HTR-8/SVneo (cell line): ENCODE data around the gene COL6A3.

Source experiments
- DNase-seq: peaks from one replicate; pipeline ENCODE4 v3.0.0; 2011; ENCODE audit warnings: low spot score, mixed read lengths; ENCODE audit not compliant: insufficient read length
- FAIRE-seq: peaks from 2 replicates; lab custom pipeline; 2011; peaks lifted over from hg19 to GRCh38; lab: Jason Lieb, UNC

COL6A3 gene

DNA sequence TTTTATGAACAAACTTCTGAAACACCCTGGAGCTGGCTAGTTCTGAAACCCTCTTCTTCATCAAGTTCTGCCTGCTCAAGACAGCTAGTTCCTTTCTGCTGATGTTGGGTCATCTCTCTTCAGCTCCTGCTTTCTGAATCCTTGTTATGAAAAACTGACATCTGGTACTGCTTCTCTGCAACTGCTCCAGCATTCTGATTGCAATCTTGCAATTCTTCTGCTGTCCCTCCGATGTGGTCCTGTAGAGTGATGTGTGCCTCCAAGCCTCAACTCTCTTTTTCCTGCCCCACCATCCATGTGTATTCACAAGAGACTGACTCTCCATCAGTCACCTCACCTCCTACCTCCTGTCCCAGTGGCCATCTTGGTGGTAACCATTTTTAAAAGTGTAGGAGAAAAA is 21.8 kb downstream of the COL6A3 start:
- no peak for DNase-seq
- FAIRE-seq, result no peak

DNA sequence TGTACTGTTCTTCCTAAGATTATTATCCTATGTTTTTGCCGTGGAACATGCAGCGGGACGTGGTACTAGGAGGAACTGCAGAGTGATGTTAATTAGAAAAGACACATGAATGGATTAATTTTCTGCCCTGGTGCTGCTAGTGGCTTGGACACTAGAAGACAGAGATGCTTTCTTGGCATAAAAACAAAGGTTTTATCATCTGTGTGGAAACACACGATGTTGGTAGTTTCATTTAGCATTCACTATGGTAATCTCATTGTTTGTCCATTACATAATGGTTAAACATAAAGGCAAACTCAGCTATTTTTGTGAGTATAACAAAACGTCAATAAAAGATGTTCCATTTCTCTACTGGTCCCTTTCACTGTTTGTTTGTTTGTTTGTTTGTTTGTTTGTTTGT is 22.8 kb downstream of the COL6A3 start:
- no peak for DNase-seq
- FAIRE-seq, result no peak

DNA sequence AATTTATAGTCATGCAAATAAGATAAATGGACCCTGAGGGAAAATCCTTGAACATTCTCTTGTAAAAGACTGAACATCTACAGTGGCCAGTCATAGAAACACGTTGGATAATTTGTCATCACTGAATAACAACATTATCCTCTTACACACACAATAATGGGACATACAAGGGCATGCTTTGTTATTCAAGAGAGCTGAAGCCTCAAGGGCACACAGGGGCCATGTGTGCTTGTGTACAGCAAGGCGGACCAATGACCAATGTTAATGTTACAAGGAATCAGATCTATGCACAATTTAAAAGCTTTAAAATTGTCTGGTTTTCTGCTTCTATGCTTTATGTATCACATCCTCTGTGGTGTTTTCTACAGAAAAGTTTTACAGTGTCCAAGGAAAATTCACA is 23.7 kb downstream of the COL6A3 start:
- no peak for FAIRE-seq
- DNase-seq, result no peak

DNA sequence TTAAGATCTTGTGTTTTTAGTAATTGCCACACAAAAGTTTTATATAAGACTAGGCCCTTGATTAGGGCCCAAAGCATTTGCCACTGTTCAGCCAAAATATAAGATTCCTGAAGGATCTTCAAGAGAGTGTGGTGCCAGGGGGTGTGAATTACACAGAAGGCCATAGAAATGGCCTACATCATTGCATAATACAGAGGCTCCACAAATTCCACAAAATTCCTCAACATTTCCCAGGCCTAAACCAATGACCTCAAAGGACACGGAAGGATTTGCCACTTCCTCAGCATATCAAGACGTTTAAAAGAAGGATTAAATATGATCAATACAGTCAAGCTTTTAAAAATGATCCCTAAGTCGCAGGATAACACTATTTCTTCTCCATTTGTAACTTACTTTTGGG is 24.1 kb downstream of the COL6A3 start:
- FAIRE-seq (no peak), DNase-seq (no peak)

DNA sequence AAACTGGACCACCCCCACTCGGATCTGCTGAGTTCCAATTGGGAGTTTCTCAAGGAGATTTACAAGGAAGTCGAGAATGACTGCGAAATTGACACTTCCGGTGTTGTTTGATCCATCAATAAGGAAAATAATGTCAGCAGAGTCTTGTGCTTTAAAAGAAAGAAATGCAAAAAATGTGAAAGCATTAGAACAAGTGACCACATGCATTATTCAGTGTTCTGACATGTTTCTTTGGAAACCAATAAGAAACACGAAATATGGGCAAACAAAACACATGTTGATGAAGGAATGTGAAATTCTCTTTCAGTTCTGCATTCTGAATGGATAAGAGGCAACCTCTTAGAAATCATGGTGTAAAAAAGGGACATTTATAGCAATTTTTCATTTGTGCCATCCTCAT is 25.9 kb downstream of the COL6A3 start:
- FAIRE-seq, result no peak

DNA sequence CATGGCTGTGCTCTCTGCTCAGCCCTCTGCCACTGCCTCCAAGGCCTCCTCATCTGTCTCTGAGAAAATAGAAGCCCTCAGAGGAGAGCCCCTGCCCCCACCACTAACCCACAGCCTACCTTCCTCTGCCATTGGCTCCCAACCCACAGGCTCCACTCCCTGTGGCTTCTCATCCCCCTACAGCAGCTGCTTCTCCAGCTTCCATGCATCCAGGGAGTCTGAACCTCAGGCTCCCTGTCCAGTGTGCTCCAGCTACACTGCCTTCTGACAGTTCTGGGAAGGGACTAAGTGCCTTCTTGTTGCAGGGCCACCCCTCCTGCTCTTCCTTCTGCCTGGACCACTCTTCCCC is 29.3 kb downstream of the COL6A3 start:
- DNase-seq (no peak), FAIRE-seq (no peak)

More for the DNA sequence above, 25.9 kb downstream of the COL6A3 start:
- no peak for DNase-seq

DNA sequence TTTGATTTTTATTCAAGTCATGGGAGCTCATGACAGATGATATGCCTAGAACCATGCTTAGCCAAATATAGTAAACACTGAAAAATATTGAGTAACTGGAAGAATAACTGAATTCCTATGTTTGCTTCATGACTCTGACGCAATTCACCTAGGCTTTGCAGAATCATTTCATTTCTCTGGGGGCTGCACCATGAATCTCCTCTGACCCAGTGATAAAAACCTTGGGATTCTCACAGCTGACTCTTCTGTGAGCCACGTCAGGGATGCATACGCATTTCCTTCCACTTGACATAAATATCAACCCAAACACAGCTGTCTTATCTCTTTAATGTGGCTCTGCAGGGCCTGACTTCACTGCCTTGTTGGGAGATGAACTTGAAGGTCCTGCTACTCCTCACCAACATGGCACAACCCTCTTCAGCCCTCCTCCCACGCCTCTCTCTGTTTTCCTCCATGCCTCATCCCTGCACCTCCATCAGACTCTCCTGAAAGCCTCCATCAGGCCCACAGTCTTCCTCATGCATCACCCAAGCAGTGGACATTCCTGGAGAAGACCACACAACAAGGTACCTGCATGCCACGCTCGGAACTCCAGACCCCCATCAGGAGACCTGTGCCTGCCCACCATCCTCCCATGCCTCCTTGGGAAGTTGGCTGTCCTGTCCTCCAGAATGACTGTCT is 29.8 kb downstream of the COL6A3 start:
- no peak for FAIRE-seq
- no peak for DNase-seq

DNA sequence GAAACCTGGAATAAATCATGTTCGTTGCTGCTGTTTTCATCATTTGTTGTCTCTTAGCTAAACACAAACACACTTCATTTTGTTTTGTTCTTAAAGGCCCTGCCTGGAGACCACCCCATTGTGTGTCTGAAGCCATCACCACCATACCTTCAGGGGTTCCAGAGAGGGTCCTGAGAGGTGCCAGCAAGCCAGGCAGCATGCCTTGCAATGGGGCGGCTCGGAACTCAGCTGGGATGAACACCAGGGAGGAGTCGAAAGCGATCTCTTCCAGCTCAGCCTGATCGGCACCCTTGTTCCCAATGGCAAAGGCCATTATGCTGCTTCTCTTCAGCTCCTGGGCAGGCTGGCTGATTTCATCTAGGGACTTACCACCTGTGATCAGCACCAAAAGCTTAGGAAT is 33.2 kb downstream of the COL6A3 start:
- no peak for DNase-seq
- no peak for FAIRE-seq

DNA sequence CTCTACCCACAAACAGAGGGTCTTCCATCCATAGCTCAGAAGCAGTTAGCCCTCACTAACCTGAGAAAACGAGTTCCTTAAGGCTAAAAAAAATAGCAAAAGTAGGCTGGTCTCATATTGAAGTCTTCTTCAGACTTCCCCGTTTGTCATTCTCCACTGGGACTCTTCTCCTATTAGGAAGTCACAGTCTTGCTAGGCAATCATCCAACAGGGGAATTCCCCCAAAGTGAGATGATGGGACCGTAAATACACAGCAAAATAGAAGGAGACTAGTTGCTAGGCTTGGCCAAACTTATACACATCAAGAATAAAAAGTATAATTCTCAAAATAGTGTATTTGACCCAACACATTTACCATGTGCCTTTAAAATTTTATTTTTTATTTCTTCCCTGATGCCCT is 34.3 kb downstream of the COL6A3 start:
- FAIRE-seq (no peak), DNase-seq (no peak)

DNA sequence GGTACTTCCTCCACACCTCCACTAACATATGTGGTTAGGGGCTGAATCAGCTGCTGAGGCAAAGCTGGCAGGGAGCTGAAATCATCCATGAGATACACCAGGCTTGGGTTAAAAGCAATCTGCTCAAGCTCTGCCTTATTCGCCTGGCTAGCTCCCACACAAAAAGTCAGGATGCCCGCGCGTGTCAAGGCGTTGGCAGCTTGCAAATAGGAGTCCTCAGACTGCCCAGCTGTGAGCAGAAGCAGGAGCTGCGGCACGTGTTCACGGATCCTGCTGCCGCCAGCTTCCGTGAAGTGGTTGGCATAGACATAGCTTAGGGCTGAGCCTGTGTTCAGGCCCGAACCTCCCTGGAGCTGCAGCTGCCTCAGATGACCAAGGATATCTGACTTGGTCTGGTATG is 35.3 kb downstream of the COL6A3 start:
- DNase-seq (no peak), FAIRE-seq (no peak)

DNA sequence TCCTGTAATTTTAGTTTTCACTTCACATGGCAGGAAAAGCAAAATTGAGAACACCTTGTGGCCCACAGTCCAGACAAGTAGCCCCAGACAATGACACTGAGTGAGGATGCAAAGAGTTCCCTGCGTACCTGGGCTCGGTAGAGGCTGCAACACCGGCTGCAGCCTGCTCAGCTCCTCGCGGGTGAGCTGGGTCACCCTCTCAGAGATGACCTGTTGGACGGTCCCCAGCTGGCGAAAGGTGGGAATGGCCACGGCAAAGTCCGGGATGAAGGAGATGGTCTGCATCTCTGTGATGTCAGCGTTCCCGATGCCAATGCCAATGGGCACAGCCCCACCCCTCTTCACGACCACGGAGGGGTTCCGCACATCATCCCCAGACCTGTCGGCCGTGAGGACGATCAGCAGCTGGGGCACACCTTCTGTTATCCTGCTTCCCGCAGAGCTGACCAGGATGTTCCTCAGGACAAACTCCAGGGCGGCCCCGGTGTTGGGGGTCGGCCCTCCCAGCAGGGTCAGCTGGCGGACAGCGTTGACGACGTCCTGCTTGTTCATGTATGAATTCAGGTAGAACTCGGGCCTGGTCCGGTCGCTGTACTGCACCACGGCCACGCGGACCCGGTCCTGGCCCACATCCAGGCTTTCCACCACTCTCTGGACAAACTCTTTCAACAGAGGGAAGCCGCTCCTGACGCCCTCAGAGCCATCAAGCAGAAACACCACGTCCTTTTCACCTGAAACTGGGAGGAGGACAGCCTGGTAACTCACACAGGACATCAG is 39.5 kb downstream of the COL6A3 start:
- no peak for FAIRE-seq
- no peak for DNase-seq

DNA sequence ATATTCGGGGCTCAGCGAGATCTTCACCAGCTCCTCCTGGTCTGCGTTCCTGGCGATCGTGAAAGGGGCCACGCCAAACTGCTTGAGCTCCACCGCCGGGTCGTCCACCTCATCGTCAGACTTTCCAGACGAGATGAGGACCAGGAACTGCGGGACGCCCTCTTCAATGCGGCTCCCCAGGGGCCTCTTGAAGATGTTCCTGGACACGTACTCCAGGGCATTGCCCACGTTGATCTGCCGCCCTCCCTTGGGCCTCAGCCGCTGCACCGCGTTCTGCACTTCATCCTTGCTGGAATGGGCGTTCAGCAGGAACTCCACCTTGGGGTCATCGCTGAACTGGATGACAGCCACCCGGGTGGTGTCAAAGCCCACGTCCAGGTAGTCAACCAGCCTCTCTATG is 42.1 kb downstream of the COL6A3 start:
- DNase-seq, result no peak
- FAIRE-seq, result no peak

DNA sequence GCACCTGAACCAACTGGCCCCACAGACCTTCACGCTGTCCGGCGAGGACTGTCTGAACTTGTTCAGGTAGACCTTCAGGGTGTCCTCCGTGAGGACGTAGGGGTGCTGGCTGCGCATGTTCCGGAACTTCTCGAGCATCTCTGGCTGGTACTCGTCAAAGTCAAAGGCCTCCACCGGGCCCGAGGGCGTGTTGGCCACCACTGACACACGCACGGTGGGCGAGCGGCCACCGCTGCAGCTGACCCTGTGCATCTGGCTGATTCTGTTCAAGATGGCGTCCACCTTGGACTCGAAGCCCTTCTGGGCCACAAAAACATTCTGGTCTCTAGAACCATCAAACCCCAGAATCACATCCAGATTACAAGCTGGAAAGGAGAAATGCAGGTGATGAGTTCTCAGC is 48.3 kb downstream of the COL6A3 start:
- FAIRE-seq, result no peak
- DNase-seq, result no peak

DNA sequence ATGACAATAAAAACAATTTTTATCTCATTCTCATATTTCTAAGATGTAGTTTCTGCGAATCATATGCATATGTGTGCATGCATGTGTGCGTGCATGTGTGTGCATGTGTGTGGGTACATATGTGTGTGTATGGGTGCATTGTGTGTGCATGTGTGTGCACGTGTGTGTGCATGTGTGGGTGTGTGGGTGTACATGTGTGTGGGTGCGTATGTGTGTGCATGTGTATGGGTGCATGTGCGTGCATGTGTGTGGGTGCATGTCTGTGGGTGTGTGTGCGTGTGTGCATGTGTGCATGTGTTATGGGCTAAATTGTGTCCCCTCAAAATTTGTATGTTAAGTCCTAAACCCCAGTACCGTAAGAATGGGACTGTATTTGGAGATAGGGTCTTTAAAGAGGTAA is 49.3 kb downstream of the COL6A3 start:
- DNase-seq (no peak), FAIRE-seq (peak; percentile 57)

DNA sequence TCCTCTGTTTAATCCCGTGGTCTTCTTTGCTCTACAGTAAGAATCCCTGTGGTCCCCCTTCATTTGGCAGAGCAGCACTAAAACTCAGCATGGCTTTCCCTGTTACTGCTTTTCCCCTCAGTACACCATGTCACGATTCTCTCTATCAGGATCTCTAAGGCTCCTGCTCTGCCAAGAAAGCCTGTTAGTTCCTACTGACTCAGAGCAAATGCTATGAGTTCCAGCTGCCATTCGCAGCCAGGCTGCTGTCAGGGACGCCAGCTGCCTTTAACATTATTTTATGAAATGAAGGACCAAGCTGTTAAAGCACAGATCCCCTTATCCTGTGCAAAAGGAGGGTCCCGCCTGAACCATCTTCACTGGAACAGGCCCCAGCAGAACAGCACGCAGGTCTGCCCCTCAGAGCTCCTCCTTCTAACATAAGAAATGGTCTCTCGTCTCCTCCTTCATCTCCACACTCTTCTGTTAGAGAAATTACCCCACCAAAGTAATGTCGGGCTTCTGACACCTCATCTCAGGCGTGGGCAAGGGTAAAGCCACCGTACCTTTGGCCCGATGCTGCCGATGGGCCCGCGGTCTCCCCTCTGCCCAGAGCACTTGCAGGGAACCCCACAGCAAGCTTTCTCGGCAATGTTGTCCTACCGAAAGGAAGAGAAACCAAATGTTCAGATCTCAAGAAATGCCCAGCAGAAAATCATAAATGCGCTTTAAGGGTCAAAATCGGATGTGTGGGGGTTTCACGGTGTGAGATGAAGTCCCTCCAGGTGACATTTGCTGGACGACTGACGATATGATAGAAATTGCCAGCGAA is 52.6 kb downstream of the COL6A3 start:
- no peak for FAIRE-seq
- DNase-seq, result no peak

DNA sequence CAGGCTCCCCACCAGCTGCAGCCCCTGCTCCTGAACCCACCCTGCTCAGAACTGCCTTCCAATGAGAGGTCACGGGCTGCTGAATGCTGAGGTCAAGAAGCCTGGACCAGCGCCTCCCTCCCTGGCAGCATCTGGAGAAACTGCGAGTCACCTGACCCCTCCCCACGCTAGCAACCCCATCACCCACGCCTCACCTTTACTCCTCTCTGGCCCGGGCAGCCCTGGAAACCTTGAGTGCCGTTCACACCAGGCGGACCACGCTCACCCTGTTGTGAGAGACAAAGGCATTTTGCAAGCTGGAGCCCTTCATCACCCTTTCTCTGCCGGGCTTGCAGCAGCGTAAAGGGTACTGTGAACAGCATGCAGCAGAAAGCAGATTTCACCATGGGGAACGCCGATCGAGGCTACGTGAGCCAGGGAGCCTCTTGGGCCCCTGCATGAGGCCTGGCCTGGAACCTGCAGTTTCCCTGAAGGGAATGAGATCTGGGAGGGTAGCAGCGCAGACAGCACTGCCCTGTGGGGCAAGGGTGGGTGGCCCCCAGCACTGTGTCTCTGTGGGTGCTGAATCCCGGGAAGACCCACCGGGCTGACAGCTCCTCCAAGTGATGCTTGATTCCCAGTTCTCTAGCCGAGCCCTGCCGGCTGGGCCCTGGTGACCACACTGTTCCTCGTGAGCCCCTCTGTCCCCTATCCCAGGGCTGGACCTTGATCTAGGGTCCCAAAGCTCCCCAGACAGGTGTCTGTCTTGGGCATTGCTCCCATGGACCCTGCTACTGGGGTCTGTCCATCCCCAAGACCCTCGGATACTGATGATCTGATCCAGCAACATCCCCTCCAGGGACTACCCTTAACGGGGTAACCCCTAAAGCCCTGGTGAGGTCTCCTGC is 53.8 kb downstream of the COL6A3 start:
- FAIRE-seq (no peak), DNase-seq (no peak)

DNA sequence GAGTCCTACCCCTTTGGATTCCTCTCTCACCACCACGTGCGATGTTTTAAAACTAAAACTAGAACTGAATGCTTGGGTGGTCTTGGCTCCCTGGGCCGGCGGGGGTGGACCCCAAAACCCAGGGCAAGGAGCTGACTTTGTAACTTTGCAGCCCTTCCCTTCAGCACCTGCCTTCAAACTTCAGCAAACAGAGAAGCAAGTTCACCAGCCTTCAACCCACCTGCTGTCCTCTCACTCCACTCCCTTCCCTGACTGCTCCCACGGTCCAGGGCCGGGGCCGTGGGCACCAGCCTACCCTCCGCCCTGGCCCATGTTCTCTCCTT is 54.5 kb downstream of the COL6A3 start:
- no peak for FAIRE-seq

DNA sequence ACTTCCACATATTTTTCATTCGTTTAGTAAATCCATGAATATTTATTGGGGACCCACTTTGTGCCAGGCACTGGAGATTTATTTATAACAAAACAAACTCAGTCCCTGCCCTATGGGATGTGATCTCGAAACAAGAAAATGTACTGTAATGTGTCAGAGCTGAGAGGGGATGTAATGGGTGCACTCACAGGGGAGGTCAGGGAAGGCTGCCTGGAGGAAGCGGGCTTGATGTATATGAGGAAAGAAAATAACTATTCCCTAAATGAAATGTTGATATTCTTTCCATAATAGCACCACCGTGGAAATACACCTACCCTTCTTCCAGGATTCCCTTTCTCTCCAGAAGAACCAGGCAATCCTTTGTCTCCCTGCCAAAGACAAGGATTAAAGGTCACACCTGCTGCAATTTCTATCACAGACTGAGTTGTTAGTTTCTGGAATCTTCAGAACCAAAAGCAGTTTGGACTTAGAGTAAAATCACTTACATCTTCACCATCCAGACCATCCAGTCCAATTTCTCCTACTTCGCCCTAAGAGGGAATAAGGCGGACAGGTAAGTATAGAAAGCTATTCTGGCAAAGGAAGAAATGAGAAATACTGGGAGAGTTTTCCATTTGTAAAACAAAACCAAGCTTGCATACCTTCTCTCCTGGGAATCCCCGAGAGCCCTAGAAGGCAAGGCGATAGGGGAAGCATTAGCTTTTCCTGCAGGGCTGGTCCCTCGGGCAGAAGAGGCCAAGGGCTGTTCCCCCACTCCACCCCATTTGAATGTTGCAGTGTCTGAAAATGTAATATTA is 55.0 kb downstream of the COL6A3 start:
- DNase-seq (no peak), FAIRE-seq (no peak)

More for the DNA sequence above, 54.5 kb downstream of the COL6A3 start:
- DNase-seq, result no peak

DNA sequence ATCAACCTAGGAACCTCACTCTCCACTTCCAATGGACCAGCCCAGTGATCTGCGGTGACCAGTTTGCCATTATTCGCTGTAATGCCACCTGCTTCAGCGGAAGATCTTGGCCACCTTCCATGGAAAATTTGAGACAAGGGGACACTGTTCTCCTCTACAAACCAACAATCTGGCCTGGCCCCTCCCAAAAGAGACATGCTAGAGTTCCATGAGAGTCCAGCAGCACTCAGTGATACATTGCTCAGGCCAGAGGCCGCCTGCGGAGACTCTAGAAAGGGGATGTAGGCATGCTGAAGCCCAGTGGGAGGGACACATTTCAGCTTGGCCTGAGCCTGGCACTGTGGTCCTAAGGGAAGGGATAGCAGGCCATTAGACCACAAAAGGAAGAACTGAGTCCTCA is 58.3 kb downstream of the COL6A3 start:
- FAIRE-seq, result no peak
- DNase-seq, result no peak

DNA sequence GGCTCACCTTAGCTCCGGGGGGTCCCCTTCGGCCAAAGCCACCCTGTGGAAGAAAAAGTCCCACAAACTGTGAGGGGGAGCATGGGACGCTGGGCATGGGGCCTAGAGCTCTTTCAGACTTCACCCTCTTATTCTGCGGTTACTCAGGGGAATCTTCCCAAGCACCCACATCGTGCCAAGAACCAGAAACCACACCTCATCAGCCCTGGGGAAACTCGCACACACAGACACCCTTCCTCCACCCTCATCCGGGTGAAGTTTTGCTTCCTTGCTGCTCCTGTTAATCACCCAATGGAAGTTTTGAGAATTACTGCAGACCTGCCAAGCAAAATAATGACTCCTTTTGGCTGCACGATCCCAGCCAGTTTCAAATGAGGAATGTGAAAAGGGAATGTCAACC is 59.1 kb downstream of the COL6A3 start:
- DNase-seq (no peak), FAIRE-seq (no peak)
